GM23338 (cell line): ENCODE measurements around the gene BMPER.

Source experiments
- CTCF ChIP-seq, 2 experiments: fragments of 200-600 bp in 1 of 2; sonication (generic) in 1 of 2; conservative IDR thresholded peaks; 2 replicates each; pipeline versions ENCODE4 v1.5.1 to v1.6.1; 2016 to 2017; ENCODE audit warnings: antibody characterized with exemption in 2 of 2, low read depth in 2 of 2, mild to moderate bottlenecking in 2 of 2, moderate library complexity in 1 of 2
- POLR2AphosphoS5 ChIP-seq: IDR thresholded peaks from 2 replicates; pipeline ENCODE4 v1.6.1; 2016; ENCODE audit warnings: antibody characterized with exemption, low read depth

- TF ChIP-seq POLR2AphosphoS5 = no peak
- TF ChIP-seq CTCF (conservative IDR thresholded peaks at IDR 0.05; ENCODE audit: low read depth in 2 of 2) = no peak
Observed at GRCh38 chr7:33996899-33997298, 91.6 kb downstream of the BMPER start.
